GM23248 (cell line): ENCODE data around the gene MYT1.

Experiments used
- EZH2 ChIP-seq: fragments of 200-600 bp; sonication (generic); IDR thresholded peaks from 2 replicates; pipeline ENCODE4 v1.6.1; 2018; ENCODE audit warnings: antibody characterized with exemption, mild to moderate bottlenecking; ENCODE audit not compliant: insufficient read depth, poor library complexity, severe bottlenecking
- EZH2phosphoT487 ChIP-seq: fragments of 200-600 bp; sonication (generic); IDR thresholded peaks from 2 replicates; pipeline ENCODE4 v1.6.1; 2018; ENCODE audit warnings: antibody characterized with exemption, moderate library complexity, mild to moderate bottlenecking, low read depth; ENCODE audit not compliant: insufficient read depth

GRCh38 chr20:64245746-64246595, 81.7 kb downstream of the MYT1 start:
- no peak for TF ChIP-seq EZH2
- TF ChIP-seq EZH2phosphoT487, result no peak
